ENCODE measurements around the gene HIPK2.

The HIPK2 gene

DNA sequence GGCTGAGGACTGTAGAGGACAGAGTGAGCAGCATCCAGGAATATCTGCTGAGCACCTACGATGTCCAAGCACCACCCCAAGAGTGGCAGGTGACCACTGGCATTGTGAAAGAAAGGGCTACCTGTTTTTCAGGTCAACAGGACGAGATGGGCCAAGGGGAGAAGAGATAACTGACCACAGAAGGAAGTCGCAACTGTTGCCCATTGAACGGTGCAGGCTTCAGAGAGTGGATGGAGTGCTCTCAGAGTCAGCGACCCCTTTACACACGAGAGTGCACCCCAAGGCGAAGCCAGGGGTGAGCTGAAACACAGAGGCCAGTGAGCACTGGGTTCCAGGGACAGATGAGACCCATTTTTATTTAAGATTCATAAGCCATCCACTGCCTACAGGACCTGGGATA, 42.3 kb downstream of the HIPK2 start:
- no peak for DNase-seq (ENCODE audit: low read depth)

- no peak for DNase-seq (ENCODE audit: low read depth)
Observed at GRCh38 chr7:139734395-139734794, 43.4 kb downstream of the HIPK2 start.

- DNase-seq (ENCODE audit: low read depth) = no peak
Observed at GRCh38 chr7:139733751-139734150, 44.0 kb downstream of the HIPK2 start.

DNA sequence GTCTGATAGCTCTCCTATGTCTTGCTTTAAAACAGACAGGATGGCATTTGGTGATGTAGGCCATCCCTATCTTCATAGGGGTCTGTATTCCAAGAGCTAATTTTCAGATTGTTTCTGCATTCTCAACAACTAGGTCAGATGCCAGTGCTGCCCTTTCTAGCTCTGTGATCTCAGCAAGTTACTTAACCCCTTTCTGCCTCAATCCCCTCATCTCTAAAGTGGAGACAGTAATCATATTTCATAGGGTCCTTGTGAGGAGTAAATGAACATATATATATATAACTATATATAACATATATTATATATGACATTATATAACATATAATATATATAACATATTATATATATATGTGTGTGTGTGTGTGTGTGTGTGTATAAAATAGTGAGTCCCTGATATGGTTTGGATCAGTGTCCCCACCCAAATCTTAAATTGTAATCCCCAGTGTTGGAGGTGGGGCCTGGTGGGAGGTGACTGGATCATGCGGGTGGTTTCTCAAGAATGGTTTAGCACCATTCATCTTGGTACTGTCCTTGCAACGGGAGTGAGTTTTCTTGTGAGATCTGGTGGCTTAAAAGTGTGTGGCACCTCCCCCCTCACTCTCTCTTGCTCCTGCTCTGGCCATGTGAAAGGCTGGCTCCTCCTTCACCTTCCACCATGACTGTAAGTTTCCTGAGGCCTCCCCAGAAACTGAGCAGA, 45.2 kb downstream of the HIPK2 start:
- no peak for DNase-seq (ENCODE audit: low read depth)

GRCh38 chr7:139731802-139732470, 45.9 kb downstream of the HIPK2 start:
- no peak for DNase-seq (ENCODE audit: low read depth)

DNA sequence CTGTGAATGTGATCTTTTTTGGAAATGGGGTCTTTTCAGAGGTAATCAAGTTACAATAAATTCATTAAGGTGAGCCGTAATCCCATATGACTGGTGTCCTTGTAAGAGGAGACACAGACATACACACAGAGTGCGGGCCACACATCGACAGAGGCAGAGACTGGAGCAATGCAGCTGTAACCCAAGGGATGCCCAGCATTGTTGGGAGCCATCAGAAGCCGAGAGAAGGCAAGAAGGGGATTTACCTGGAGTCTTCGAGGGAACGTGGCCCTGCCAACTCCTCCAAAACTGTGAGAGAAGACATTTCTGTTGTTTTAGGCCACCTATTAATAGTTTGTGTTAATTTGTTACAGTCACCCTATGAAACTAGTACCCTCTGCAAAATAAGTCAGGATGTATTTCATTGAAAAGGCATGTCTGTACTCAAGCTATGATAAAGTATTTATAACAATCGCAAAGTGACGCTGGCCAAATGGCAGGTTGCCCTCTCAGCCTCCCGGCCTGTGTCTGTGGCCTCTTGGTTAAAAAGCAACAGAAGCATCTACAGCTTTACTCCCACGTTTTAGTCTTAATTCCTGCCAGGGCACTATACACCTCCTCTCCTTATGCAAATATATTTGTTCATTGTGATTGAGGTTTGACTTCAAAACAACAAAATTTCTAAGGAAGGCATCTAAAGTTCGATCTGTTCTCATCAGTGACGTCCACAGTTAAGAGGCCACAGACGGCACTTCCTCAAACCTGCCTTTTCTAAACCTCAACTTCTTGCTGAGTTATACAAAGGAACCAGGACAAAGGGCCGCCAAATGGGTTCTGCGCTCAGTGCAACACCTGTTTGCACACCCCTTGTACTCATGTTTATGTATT, 46.8 kb downstream of the HIPK2 start:
- DNase-seq (ENCODE audit: low read depth) = no peak

DNA sequence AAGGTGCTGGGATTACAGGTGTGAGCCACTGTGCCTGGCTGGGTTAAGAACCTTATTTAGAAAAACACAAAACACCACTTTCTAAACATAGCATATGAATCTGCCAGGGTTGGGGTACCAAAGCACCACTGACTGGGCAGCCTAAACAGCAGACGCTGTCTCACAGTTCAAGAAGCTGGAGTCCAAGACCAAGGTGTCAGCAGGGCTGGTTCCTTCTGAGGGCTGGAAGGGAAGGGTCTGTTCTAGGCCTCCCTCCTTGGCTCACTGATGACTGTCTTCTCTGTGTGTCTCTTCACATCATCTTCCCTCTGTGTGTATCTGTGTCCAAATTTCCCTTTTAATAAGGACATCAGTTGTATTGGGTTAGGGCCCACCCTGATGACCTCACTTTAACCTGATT, 49.6 kb downstream of the HIPK2 start:
- DNase-seq (ENCODE audit: low read depth) = no peak

GRCh38 chr7:139727151-139727705, 50.6 kb downstream of the HIPK2 start:
- DNase-seq (ENCODE audit: low read depth) = no peak

- no peak for DNase-seq (ENCODE audit: low read depth)
Observed at GRCh38 chr7:139726485-139726869, 51.3 kb downstream of the HIPK2 start.

- no peak for DNase-seq (ENCODE audit: low read depth)
Observed at GRCh38 chr7:139725858-139726484, 51.8 kb downstream of the HIPK2 start.

GRCh38 chr7:139725077-139725476, 52.7 kb downstream of the HIPK2 start:
- no peak for DNase-seq (ENCODE audit: low read depth)

DNA sequence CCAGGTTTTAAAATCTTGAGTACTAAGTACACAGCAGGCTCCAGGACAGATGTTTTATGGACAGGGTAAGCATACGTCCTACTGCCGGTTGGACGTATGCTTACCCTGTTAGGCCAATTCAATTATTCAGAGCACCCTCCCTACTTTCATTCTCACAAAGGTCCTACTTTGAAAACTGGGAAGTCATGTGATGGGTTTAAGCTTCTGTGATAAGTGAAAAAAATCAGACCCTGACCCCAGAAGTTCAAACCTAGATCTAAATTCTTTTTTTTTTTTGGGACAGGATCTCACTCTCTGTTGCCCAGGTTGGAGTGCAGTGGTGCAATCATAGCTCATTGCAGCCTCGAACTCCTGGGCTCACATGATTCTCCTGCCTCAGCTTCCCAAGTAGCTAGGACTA, 55.2 kb downstream of the HIPK2 start:
- no peak for DNase-seq (ENCODE audit: low read depth)

DNA sequence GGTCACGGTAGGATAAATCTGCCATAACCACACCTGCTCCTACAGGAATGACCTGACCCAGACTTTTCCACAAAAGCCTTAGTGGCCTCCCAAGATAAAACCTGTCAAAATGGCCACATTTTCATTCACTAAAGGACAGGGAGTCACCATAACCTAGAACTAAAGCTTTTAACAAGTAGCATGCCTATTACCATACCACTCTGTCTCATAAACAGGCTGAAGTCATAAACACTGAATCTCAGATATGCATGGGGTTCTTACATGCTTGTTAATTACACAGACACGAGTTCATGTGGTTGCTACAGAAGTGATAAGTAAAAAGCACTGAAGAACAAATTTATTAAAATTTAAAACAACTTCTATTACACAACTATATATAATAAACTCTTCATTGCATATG, 56.0 kb downstream of the HIPK2 start:
- no peak for DNase-seq (ENCODE audit: low read depth)

DNA sequence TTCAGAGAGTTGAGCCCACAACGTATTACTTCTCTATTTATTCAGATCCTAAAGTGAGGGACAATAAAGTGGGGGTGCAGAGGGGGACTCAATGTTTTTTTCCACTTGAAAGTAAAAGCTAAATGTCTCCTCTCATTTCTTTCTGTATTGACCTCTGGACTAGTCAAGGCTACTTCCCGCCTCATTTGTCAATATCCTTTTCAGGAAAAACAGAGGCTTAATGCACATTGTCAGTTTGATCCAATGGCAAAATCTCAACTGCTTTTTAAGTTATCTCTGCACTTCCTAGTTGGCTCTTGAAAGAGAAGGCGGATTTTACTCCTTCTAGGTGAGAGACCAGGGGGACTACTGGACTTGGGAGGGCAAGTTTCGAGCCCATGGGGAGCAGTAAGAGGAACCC, 56.4 kb downstream of the HIPK2 start:
- no peak for DNase-seq (ENCODE audit: low read depth)

GRCh38 chr7:139720705-139721231, 57.0 kb downstream of the HIPK2 start:
- no peak for DNase-seq (ENCODE audit: low read depth)

GRCh38 chr7:139720186-139720585, 57.6 kb downstream of the HIPK2 start:
- DNase-seq (ENCODE audit: low read depth) = no peak

- DNase-seq (ENCODE audit: low read depth) = no peak
Observed at GRCh38 chr7:139718859-139719258, 58.9 kb downstream of the HIPK2 start.

- no peak for DNase-seq (ENCODE audit: low read depth)
Observed at GRCh38 chr7:139718141-139718540, 59.7 kb downstream of the HIPK2 start.

DNA sequence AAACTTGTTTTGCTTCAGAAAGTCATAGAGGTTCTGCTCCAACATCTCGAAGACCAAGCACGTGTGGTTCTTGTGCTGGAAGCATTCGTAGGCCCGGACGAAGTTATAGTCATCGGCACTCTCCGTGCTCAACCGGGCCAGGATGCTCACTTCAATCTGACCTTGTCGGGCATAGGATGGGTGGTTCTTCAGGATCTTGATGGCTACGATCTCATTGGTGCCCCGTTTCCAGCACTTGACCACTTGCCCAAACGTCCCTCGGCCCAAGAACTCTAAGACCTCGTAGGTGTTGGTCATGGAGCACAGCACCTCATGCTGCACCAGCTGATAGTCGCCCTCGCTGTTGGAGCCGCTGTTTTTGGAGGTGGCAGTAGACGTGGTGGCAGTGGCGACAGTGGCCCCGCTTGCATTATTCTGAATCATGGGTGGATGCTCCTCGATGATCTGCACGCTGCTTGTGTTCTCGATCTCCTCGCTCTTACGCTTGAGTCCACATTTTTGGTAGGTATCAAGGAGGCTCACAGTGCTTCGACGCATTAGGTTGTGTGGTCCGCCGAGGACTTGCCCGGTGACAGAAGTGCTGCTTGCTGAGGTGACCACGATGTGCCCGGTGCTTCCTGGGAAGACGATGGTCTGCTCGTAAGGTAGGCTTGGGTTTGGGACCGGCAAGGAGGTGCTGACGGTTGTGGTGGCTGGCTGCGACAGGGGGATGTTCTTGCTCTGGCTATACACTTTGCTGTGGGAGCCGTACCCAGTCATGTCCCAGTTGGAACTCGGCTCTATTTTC, 61.4 kb downstream of the HIPK2 start:
- DNase-seq (ENCODE audit: low read depth) = no peak

DNA sequence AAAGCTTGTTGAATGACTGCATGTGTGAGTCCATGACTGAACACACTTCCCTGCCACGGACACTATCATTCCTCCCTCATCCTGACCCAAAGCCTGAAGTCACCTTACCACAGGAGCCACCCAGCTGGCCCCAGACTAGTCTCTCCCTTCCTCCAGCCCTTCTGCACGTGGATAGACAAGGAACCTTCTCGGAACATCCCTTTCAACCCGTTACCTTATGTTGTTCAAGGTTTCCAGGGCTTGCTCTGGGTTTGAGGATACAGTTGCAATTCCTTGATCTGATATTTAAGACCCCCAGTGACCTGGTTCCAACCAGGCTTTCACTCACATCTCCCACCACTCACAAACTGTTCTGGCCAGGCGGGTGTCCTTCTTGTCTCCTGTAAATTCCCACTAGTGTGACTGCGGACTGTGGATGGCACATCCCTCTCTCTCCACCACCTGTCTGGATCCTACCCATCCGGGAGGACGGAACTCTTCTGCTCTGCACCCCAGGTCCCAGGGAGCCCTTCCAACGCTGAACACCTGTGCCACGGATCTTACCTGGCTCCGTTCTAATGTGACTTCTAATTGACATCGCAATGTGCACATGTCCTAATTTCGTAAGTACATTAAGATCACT, 62.5 kb downstream of the HIPK2 start:
- no peak for DNase-seq (ENCODE audit: low read depth)
